ENCODE data around the gene GNPAT.

Gene GNPAT

GRCh38 chr1:231213831-231214573, 27.0 kb upstream of the GNPAT start:
- Histone ChIP-seq H3K4me2 (ENCODE audit: low read depth, low read length, poor library complexity, severe bottlenecking) (no peak overlapping the region), H3K79me2 (ENCODE audit: insufficient read depth, low read length) (no peaks in the 10 kb centered on the region), H3K27me3 (ENCODE audit: low read length) (no peaks in the 10 kb centered on the region), H2AFZ (ENCODE audit: low read depth, low read length, severe bottlenecking) (no peak overlapping the region), H4K20me1 (ENCODE audit: low read depth, low read length) (no peaks in the 10 kb centered on the region), H3K36me3 (ENCODE audit: low read length) (no peaks in the 10 kb centered on the region), H3K9me3 (ENCODE audit: insufficient read depth, low read length) (no peaks in the 10 kb centered on the region), H3K9ac (ENCODE audit: low read length) (no peak overlapping the region), H3K9me2 (replicated peaks; ENCODE audit: insufficient read depth, low read length) (no peaks in the 10 kb centered on the region), H3K4me3 (ENCODE audit: insufficient read depth, low read length, poor library complexity, severe bottlenecking) (no peak overlapping the region), H3F3A (ENCODE audit: insufficient read depth) (no peaks in the 10 kb centered on the region), H3K27ac (ENCODE audit: low read depth, low read length) (no peak overlapping the region)
- TF ChIP-seq CTCF (IDR thresholded peaks at IDR 0.05; ENCODE audit: insufficient read depth, low read length, poor library complexity, severe bottlenecking) (no peak), EZH2phosphoT487 (conservative IDR thresholded peaks at IDR 0.05; ENCODE audit: low read length) (no peak)

- Histone ChIP-seq H3K79me2 (ENCODE audit: insufficient read depth, low read length) (no peaks in the 10 kb centered on the region), H3K4me2 (ENCODE audit: low read depth, low read length, poor library complexity, severe bottlenecking) (no peak overlapping the region), H3K9ac (ENCODE audit: low read length) (no peak overlapping the region)
Observed at GRCh38 chr1:231214918-231215680, 25.9 kb upstream of the GNPAT start.

GRCh38 chr1:231215681-231216385, 25.2 kb upstream of the GNPAT start:
- Histone ChIP-seq H3K79me2 (ENCODE audit: insufficient read depth, low read length) (no peaks in the 10 kb centered on the region), H3K9me2 (replicated peaks; ENCODE audit: insufficient read depth, low read length) (no peaks in the 10 kb centered on the region), H4K20me1 (ENCODE audit: low read depth, low read length) (no peaks in the 10 kb centered on the region), H3K27me3 (ENCODE audit: low read length) (no peaks in the 10 kb centered on the region), H3K9me3 (ENCODE audit: insufficient read depth, low read length) (no peaks in the 10 kb centered on the region), H3K9ac (ENCODE audit: low read length) (no peak overlapping the region), H3K27ac (ENCODE audit: low read depth, low read length) (no peak overlapping the region), H3K4me2 (ENCODE audit: low read depth, low read length, poor library complexity, severe bottlenecking) (no peak overlapping the region), H3K36me3 (ENCODE audit: low read length) (no peaks in the 10 kb centered on the region), H2AFZ (ENCODE audit: low read depth, low read length, severe bottlenecking) (no peak overlapping the region), H3F3A (ENCODE audit: insufficient read depth) (no peaks in the 10 kb centered on the region), H3K4me3 (ENCODE audit: insufficient read depth, low read length, poor library complexity, severe bottlenecking) (no peak overlapping the region)
- TF ChIP-seq CTCF (IDR thresholded peaks at IDR 0.05; ENCODE audit: insufficient read depth, low read length, poor library complexity, severe bottlenecking) (no peak), EZH2phosphoT487 (conservative IDR thresholded peaks at IDR 0.05; ENCODE audit: low read length) (no peak)

More at GRCh38 chr1:231214918-231215680, 25.9 kb upstream of the GNPAT start:
- Histone ChIP-seq H3K36me3 (ENCODE audit: low read length) (no peaks in the 10 kb centered on the region), H3K4me3 (ENCODE audit: insufficient read depth, low read length, poor library complexity, severe bottlenecking) (no peak overlapping the region), H2AFZ (ENCODE audit: low read depth, low read length, severe bottlenecking) (no peak overlapping the region), H3K9me3 (ENCODE audit: insufficient read depth, low read length) (no peaks in the 10 kb centered on the region), H3F3A (ENCODE audit: insufficient read depth) (no peaks in the 10 kb centered on the region), H3K9me2 (replicated peaks; ENCODE audit: insufficient read depth, low read length) (no peaks in the 10 kb centered on the region), H3K27ac (ENCODE audit: low read depth, low read length) (no peak overlapping the region), H4K20me1 (ENCODE audit: low read depth, low read length) (no peaks in the 10 kb centered on the region), H3K27me3 (ENCODE audit: low read length) (no peaks in the 10 kb centered on the region)
- TF ChIP-seq EZH2phosphoT487 (conservative IDR thresholded peaks at IDR 0.05; ENCODE audit: low read length): no peak
- no peak for TF ChIP-seq CTCF (IDR thresholded peaks at IDR 0.05; ENCODE audit: insufficient read depth, low read length, poor library complexity, severe bottlenecking)
